IMR-90 (cell line): Measurements from ENCODE around the gene CCDC175.

ENCODE experiments used
- CTCF ChIP-seq: conservative IDR thresholded peaks from 2 replicates; pipeline ENCODE4 v1.5.1; 2012; ENCODE audit warnings: mild to moderate bottlenecking, low read depth, low read length, improper control_type of control experiment
- FOS ChIP-seq: fragments of 150-350 bp; IDR thresholded peaks from 2 replicates; pipeline ENCODE4 v1.6.1; 2016; ENCODE audit warnings: low read depth, low read length
- MAZ ChIP-seq: IDR thresholded peaks from 2 replicates; pipeline ENCODE4 v1.6.1; 2012; ENCODE audit warnings: low read depth, mild to moderate bottlenecking, low read length, improper control_type of control experiment, moderate library complexity, borderline replicate concordance
- MXI1 ChIP-seq: IDR thresholded peaks from 2 replicates; pipeline ENCODE4 v1.6.1; 2012; ENCODE audit warnings: low read depth, mild to moderate bottlenecking, low read length, moderate library complexity, borderline replicate concordance
- POLR2A ChIP-seq: IDR thresholded peaks from 2 replicates; pipeline ENCODE4 v1.6.1; 2012; ENCODE audit warnings: mild to moderate bottlenecking, low read depth, low read length
- RAD21 ChIP-seq: IDR thresholded peaks from 2 replicates; pipeline ENCODE4 v1.6.1; 2012; ENCODE audit warnings: low read length, improper control_type of control experiment
- RCOR1 ChIP-seq: IDR thresholded peaks from 2 replicates; pipeline ENCODE4 v1.6.1; 2012; ENCODE audit warnings: mild to moderate bottlenecking, low read length, improper control_type of control experiment; ENCODE audit not compliant: insufficient replicate concordance
- RFX5 ChIP-seq: IDR thresholded peaks from 2 replicates; pipeline ENCODE4 v1.8.0; 2012; ENCODE audit warnings: low read depth, mild to moderate bottlenecking, low read length, moderate library complexity
- SMC3 ChIP-seq: fragments of 150-350 bp; IDR thresholded peaks from 2 replicates; pipeline ENCODE4 v1.6.1; 2016; ENCODE audit warnings: low read depth, mild to moderate bottlenecking, antibody characterized with exemption, low read length, moderate library complexity
- USF2 ChIP-seq: fragments of 150-350 bp; IDR thresholded peaks from 2 replicates; pipeline ENCODE4 v1.6.1; 2017; ENCODE audit warnings: mild to moderate bottlenecking, antibody characterized with exemption, low read length, low read depth

- TF ChIP-seq RAD21 (no peak), CTCF (no peak), MAZ (no peak), SMC3 (no peak), POLR2A (no peak; the same call in 1 of the 2 replicates), RCOR1 (no peak), RFX5 (no peak), FOS (no peak), MXI1 (no peak), USF2 (no peak)
Observed at GRCh38 chr14:59481407-59481806, 95.2 kb downstream of the CCDC175 start.
